HepG2 (cell line): ENCODE data around the gene TMEM256. TPM values are rescaled to one million over a fixed set of nuclear protein-coding genes. Genes with fewer than 3 reads are reported as not detected.

Source experiments
- ATAC-seq: fragments of 200-7000 bp; cut with Tn5 transposase; 3 replicates; pipeline ENCODE4 v1.9.1; 2020; ENCODE audit warnings: mild to moderate bottlenecking, moderate library complexity
- BruUV-seq: library from RNA; stranded (reverse); fragments of 400-500 nt; replicated peaks from 2 replicates; lab custom pipeline; 2021; lab: Mats Ljungman, UMichigan
- CTCF ChIA-PET: fragments of 300-600 bp; formaldehyde crosslinking; extraction: SDS; loops from one replicate; lab custom pipeline; 2021; ENCODE audit warnings: low total read pairs, inconsistent platforms, low intra/inter-chr PET ratio; lab: Yijun Ruan, JAX
- POLR2A ChIA-PET: fragments of 350-600 bp; sonication (Branson Sonifier 250); formaldehyde crosslinking; loops from one replicate; lab custom pipeline; 2020; ENCODE audit warnings: antibody characterized with exemption, inconsistent platforms; lab: Yijun Ruan, JAX
- DNase-seq: peaks from one replicate; pipeline ENCODE4 v3.0.0-alpha.2; 2015; ENCODE audit warnings: low spot score
- FAIRE-seq: peaks from 3 replicates; lab custom pipeline; 2011; peaks lifted over from hg19 to GRCh38; lab: Jason Lieb, UNC
- H2AFZ ChIP-seq: one replicate; pipeline ENCODE4 v1.6.1; 2011; ENCODE audit warnings: low read length, inconsistent platforms
- H3K27ac ChIP-seq: fragments of 300-600 bp; 3 replicates; pipeline ENCODE4 v1.8.0; 2011; ENCODE audit warnings: mixed run types, mild to moderate bottlenecking, mixed read lengths, low read length, inconsistent platforms; ENCODE audit not compliant: insufficient read depth; ENCODE audit errors: extremely low read length
- H3K27me3 ChIP-seq, 2 experiments: fragments of 200-600 bp in 1 of 2; 2 replicates in 1 of 2; 3 replicates in 1 of 2; pipeline versions ENCODE4 v1.6.0 to v1.8.0; 2011; ENCODE audit warnings: low read length in 2 of 2, mild to moderate bottlenecking in 2 of 2, moderate library complexity in 2 of 2, inconsistent platforms in 1 of 2; ENCODE audit not compliant: insufficient read depth in 2 of 2, control insufficient read depth in 1 of 2
- H3K36me3 ChIP-seq, 2 experiments: fragments of 200-600 bp in 1 of 2; replicated peaks in 1 of 2; 2 replicates in 1 of 2; 3 replicates in 1 of 2; pipeline versions ENCODE4 v1.5.1 to v1.8.0; 2011; ENCODE audit warnings: low read length in 2 of 2, inconsistent platforms in 1 of 2; ENCODE audit not compliant: insufficient read depth in 2 of 2, control insufficient read depth in 1 of 2
- H3K4me1 ChIP-seq: 2 replicates; pipeline ENCODE4 v1.5.1; 2012; ENCODE audit warnings: low read length, inconsistent platforms; ENCODE audit not compliant: insufficient read depth
- H3K4me2 ChIP-seq: 2 replicates; pipeline ENCODE4 v1.6.0; 2011; ENCODE audit warnings: low read depth, low read length, inconsistent platforms
- H3K4me3 ChIP-seq, 3 experiments: fragments of 200-600 bp in 1 of 3; sonication (generic), shearing (Covaris generic) in 1 of 3; replicated peaks in 1 of 3; 2 replicates each; pipeline ENCODE4 v1.5.1; 2011 to 2016; ENCODE audit warnings: low read length in 3 of 3, inconsistent platforms in 2 of 3, low read depth in 2 of 3, mild to moderate bottlenecking in 2 of 3, control low read depth in 1 of 3, mixed read lengths in 1 of 3; ENCODE audit not compliant: insufficient read depth in 1 of 3
- H3K79me2 ChIP-seq: one replicate; pipeline ENCODE4 v1.6.1; 2011; ENCODE audit warnings: low read length, inconsistent platforms; ENCODE audit not compliant: insufficient read depth
- H3K9ac ChIP-seq: 2 replicates; pipeline ENCODE4 v1.6.0; 2011; ENCODE audit warnings: mild to moderate bottlenecking, low read depth, low read length, inconsistent platforms; ENCODE audit not compliant: insufficient read depth
- H3K9me3 ChIP-seq: 2 replicates; pipeline ENCODE4 v1.5.1; 2012; ENCODE audit warnings: mild to moderate bottlenecking, low read length
- H4K20me1 ChIP-seq: 2 replicates; pipeline ENCODE4 v1.6.0; 2011; ENCODE audit warnings: inconsistent platforms, mild to moderate bottlenecking, low read length, moderate library complexity; ENCODE audit not compliant: insufficient read depth
- AGO2 ChIP-seq: fragments of 200-400 bp; formaldehyde crosslinking; optimal IDR thresholded peaks from 2 replicates; pipeline ENCODE3; 2017; ENCODE audit warnings: mild to moderate bottlenecking, low read depth, low read length, moderate library complexity
- ATAD3A ChIP-seq: sonication (generic); formaldehyde crosslinking; IDR thresholded peaks from 2 replicates; pipeline ENCODE4 v1.4.0; 2020; ENCODE audit warnings: missing genetic modification reagents
- CC2D1A ChIP-seq: sonication (generic); formaldehyde crosslinking; IDR thresholded peaks from 2 replicates; pipeline ENCODE4 v1.8.1; 2023; ENCODE audit warnings: mild to moderate bottlenecking, missing genetic modification reagents
- ESRRA ChIP-seq: sonication (generic); formaldehyde crosslinking; IDR thresholded peaks from 2 replicates; pipeline ENCODE4 v1.5.1; 2020; ENCODE audit warnings: mild to moderate bottlenecking, low read depth, missing genetic modification reagents
- FOSL1 ChIP-seq: sonication (generic); formaldehyde crosslinking; IDR thresholded peaks from 2 replicates; pipeline ENCODE4 v1.9.0; 2021; ENCODE audit warnings: missing genetic modification reagents, borderline replicate concordance
- FOXM1 ChIP-seq: sonication (generic); formaldehyde crosslinking; IDR thresholded peaks from 2 replicates; pipeline ENCODE4 v1.5.0; 2020; ENCODE audit warnings: missing genetic modification reagents
- GLI4 ChIP-seq: sonication (generic); formaldehyde crosslinking; IDR thresholded peaks from 2 replicates; pipeline ENCODE4 v1.5.1; 2020; ENCODE audit warnings: missing genetic modification reagents, mild to moderate bottlenecking, moderate library complexity, borderline replicate concordance
- HMGA1 ChIP-seq: sonication (generic); formaldehyde crosslinking; conservative IDR thresholded peaks from 2 replicates; pipeline ENCODE4 v1.4.0; 2020; ENCODE audit warnings: missing genetic modification reagents
- MATR3 ChIP-seq: sonication (generic); formaldehyde crosslinking; IDR thresholded peaks from 2 replicates; pipeline ENCODE4 v1.4.0; 2020; ENCODE audit warnings: missing genetic modification reagents
- MXI1 ChIP-seq: IDR thresholded peaks from 3 replicates; pipeline ENCODE4 v1.6.1; 2012; ENCODE audit warnings: low read depth, low read length, inconsistent platforms, borderline replicate concordance
- TIGD3 ChIP-seq: sonication (generic); formaldehyde crosslinking; IDR thresholded peaks from 2 replicates; pipeline ENCODE4 v1.5.1; 2020; ENCODE audit warnings: mild to moderate bottlenecking, missing genetic modification reagents, borderline replicate concordance
- ZC3H13 ChIP-seq: sonication (generic); formaldehyde crosslinking; IDR thresholded peaks from 2 replicates; pipeline ENCODE4 v1.8.1; 2023; ENCODE audit warnings: mild to moderate bottlenecking, missing genetic modification reagents, moderate library complexity
- ZIK1 ChIP-seq: sonication (generic); formaldehyde crosslinking; IDR thresholded peaks from 2 replicates; pipeline ENCODE4 v1.5.0; 2020; ENCODE audit warnings: mild to moderate bottlenecking, low read depth, missing genetic modification reagents, borderline replicate concordance
- ZNF225 ChIP-seq: sonication (generic); formaldehyde crosslinking; IDR thresholded peaks from 2 replicates; pipeline ENCODE4 v1.4.0; 2020; ENCODE audit warnings: mild to moderate bottlenecking, missing genetic modification reagents
- ZNF619 ChIP-seq: sonication (generic); formaldehyde crosslinking; IDR thresholded peaks from 2 replicates; pipeline ENCODE4 v1.4.0; 2020; ENCODE audit warnings: mild to moderate bottlenecking, missing genetic modification reagents
- ZNF687 ChIP-seq: sonication (generic); formaldehyde crosslinking; IDR thresholded peaks from 2 replicates; pipeline ENCODE4 v1.5.1; 2020; ENCODE audit warnings: mild to moderate bottlenecking, missing genetic modification reagents, moderate library complexity
- ZNF704 ChIP-seq: sonication (generic); formaldehyde crosslinking; IDR thresholded peaks from 2 replicates; pipeline ENCODE4 v1.8.1; 2023; ENCODE audit warnings: mild to moderate bottlenecking, inconsistent platforms, moderate library complexity, missing genetic modification reagents, borderline replicate concordance
- ZNF749 ChIP-seq: sonication (generic); formaldehyde crosslinking; IDR thresholded peaks from 2 replicates; pipeline ENCODE4 v1.8.0; 2022; ENCODE audit warnings: mild to moderate bottlenecking, missing genetic modification reagents, moderate library complexity, borderline replicate concordance
- WGBS: methylation state at CpG from one replicate; pipeline ENCODE4 v1.1.6; 2017; ENCODE audit warnings: low lambda C conversion rate; 5-methylcytosine and 5-hydroxymethylcytosine counted together
- in situ Hi-C: cut with HindIII; loops from 2 replicates; pipeline ENCODE4 v1.10.0; 2017; ENCODE audit warnings: low pct_unique_long_range_greater_than_20kb; ENCODE audit not compliant: extremely low pct_ligation_motif_present
- intact Hi-C: fragments of 100-400 bp; cut with micrococcal nuclease; formaldehyde crosslinking; loops from one replicate; pipeline ENCODE4 v1.10.0; 2022; ENCODE audit not compliant: unreplicated experiment
- polyA plus RNA-seq, 8 experiments: library from polyadenylated mRNA; depleted of rRNA in 3 of 8; stranded (reverse) in 7 of 8; unstranded in 1 of 8; fragments of >200 nt; fragmentation: Illumina TruSeq in 4 of 8; extraction: Trizol in 4 of 8; gene quantifications; 2 replicates each; pipeline versions ENCODE4 v1.2.1 to v1.2.3, GENCODE V29; 2011 to 2016; ENCODE audit warnings: low read depth in 4 of 8, missing spikeins in 1 of 8, mixed read lengths in 1 of 8; ENCODE audit not compliant: insufficient read depth in 1 of 8
- total RNA-seq, 5 experiments: library from RNA; depleted of rRNA; stranded (reverse); fragments of >200 nt; fragmentation: Illumina TruSeq; extraction: Trizol; gene quantifications; 2 replicates each; pipeline ENCODE4 v1.2.3, GENCODE V29; 2016; ENCODE audit warnings: low read depth in 1 of 5

TMEM256 gene
- total and polyA plus RNA-seq, 2 of the 13 experiments (the other 11 are each of a cell fraction or from before 2014, with no cell fraction given) = 231 to 252 TPM

DNA sequence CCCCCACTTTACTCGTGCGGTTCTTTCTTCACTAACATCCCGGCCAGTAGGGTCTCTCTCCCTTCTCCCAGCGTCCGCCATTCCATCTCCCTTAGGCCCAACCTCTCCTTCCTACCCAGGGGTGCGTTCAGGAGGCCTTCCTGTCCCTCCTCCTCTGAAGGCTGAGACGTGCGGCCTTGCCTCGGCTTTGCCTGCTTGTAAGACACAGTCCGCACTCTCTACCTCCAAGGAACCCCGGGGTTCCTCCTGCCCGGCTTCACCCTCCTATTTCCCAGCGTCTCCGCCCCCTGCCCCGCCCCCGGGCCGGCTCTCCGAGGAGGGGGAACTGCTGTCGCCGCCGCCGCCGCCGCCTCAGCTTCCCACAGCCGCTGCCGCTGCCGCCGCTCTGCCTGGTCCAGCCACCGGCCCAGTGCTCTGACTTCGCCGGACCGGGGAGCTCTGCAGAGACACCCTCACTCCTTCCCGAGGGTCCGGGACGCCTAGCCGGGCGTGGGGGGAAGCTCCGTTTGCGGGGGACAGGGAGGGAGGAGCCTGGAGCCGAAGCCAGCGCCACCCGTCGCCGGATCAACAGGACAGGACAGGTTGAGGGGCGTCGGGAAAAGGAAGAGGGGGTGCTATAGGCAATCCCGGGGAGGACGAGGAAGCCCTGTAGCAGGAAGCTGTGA, 34.2 kb upstream of the TMEM256 start:
- ChIA-PET CTCF (interaction anchor here (2.1 kb wide), 1 partner anchor 82 kb away, joined by 11 read pairs; no protein-coding TSS in a partner anchor), POLR2A (no interaction called here)
- H3K79me2 ChIP-seq = no peaks in the 10 kb centered on the region
- in situ Hi-C loops (loop anchor here (5.0 kb wide), 2 partner anchors 39 to 81 kb away; partner anchors contain the start of genes TMEM95 and ZBTB4), intact Hi-C loops (loop anchor here (2.0 kb wide), 1 partner anchor 77 kb away; no protein-coding TSS in a partner anchor)
- H3K4me1 ChIP-seq = peaks cover 49% of the 10 kb centered on the region
- H3K27me3 ChIP-seq = peaks cover 4 to 19% of the 10 kb centered on the region in 2 experiments; a peak in 4 of 5 replicates
- H3K27ac ChIP-seq = no peak overlapping the region
- ATAC-seq = no peak
- H3K4me3 ChIP-seq = no peak overlapping the region
- no peak for DNase-seq
- BruUV-seq = no TSS peak
- H3K36me3 ChIP-seq = no peaks in the 10 kb centered on the region
- no peaks in the 10 kb centered on the region for H3K9me3 ChIP-seq
- FAIRE-seq = no peak
- H2AFZ ChIP-seq = no peak overlapping the region
- no peak overlapping the region for H3K9ac ChIP-seq
- no peak overlapping the region for H3K4me2 ChIP-seq
- 86% methylated on average over 48 of the region's 48 CpGs for WGBS
- no peaks in the 10 kb centered on the region for H4K20me1 ChIP-seq
- no peak for TF ChIP-seq GLI4 (CRISPR knock-in tag)
- no peak for TF ChIP-seq ZIK1 (CRISPR knock-in tag)
- TF ChIP-seq MATR3 = no peak
- TF ChIP-seq ATAD3A = no peak
- no peak for TF ChIP-seq HMGA1 (CRISPR knock-in tag)
- no peak for TF ChIP-seq ESRRA (CRISPR knock-in tag)
- TF ChIP-seq ZC3H13 (CRISPR knock-in tag) = peak; percentile 73
- no peak for TF ChIP-seq ZNF749
- TF ChIP-seq AGO2 = peak; percentile 41
- TF ChIP-seq CC2D1A (CRISPR knock-in tag) = no peak
- no peak for TF ChIP-seq MXI1
- TF ChIP-seq ZNF704 (CRISPR knock-in tag) = no peak
- no peak for TF ChIP-seq ZNF225
- peak; percentile 8; the same call in 1 of the 2 replicates for TF ChIP-seq ZNF687 (CRISPR knock-in tag)
- no peak for TF ChIP-seq TIGD3
- no peak for TF ChIP-seq FOXM1 (CRISPR knock-in tag)
- TF ChIP-seq ZNF619 = no peak
- no peak for TF ChIP-seq FOSL1 (CRISPR knock-in tag)
